Right lobe of liver (tissue), 4 donors: ENCODE data around the gene AGL.

ENCODE experiments used
- CTCF ChIP-seq, 4 donors: fragments of 200-600 bp in 3 of 4; fragments of 450-650 bp in 1 of 4; IDR thresholded peaks; one replicate each; pipeline versions ENCODE4 v1.5.1 to v1.8.0; 2016 to 2022; ENCODE audit warnings: antibody characterized with exemption in 4 of 4, mild to moderate bottlenecking in 2 of 4
- POLR2A ChIP-seq: fragments of 450-650 bp; IDR thresholded peaks from one replicate; pipeline ENCODE4 v1.6.1; 2017; ENCODE audit warnings: antibody characterized with exemption, mild to moderate bottlenecking
- donor health status: DM: no; HTN: no; CAD: no.
- donor health status: DM: no; HTN: no; CAD: no.
- donor health status: DM: no; HTN: yes; CAD: no.

GRCh38 chr1:99965646-99966375 is 115.7 kb downstream of the AGL start:
- TF ChIP-seq CTCF (IDR thresholded peaks at IDR 0.05), result no peak
- TF ChIP-seq POLR2A, result no peak
